Activated CD4-positive, alpha-beta memory T cell treated with anti-CD3 and anti-CD28 coated beads for 36 hours (primary cell): ENCODE data around the gene HRH1. TPM values are rescaled to one million over a fixed set of nuclear protein-coding genes. Genes with fewer than 3 reads are reported as not detected.

Source experiments
- CTCF ChIA-PET: fragments of 350-600 bp; sonication (Branson Sonifier 250); formaldehyde crosslinking; loops from one replicate; lab custom pipeline; 2021; ENCODE audit warnings: antibody characterized with exemption, inconsistent platforms; lab: Charles Lee
- POLR2A ChIA-PET: fragments of 350-600 bp; sonication (Branson Sonifier 250); formaldehyde crosslinking; loops from one replicate; lab custom pipeline; 2021; ENCODE audit warnings: antibody characterized with exemption; lab: Charles Lee
- DNase-seq: peaks from one replicate; pipeline ENCODE4 v3.0.0-alpha.2; 2020
- H3K27ac Mint-ChIP-seq: one replicate; pipeline ENCODE4 v1.8.0; 2021; ENCODE audit warnings: mixed read lengths
- H3K27me3 Mint-ChIP-seq: one replicate; pipeline ENCODE4 v1.8.0; 2021; ENCODE audit warnings: mixed read lengths
- H3K36me3 Mint-ChIP-seq: one replicate; pipeline ENCODE4 v1.8.0; 2021; ENCODE audit warnings: mixed read lengths
- H3K4me1 Mint-ChIP-seq: one replicate; pipeline ENCODE4 v1.8.0; 2021; ENCODE audit warnings: low read depth, mixed read lengths
- H3K4me3 Mint-ChIP-seq: one replicate; pipeline ENCODE4 v1.8.0; 2021; ENCODE audit warnings: mild to moderate bottlenecking, mixed read lengths
- H3K9me3 Mint-ChIP-seq: one replicate; pipeline ENCODE4 v1.8.0; 2021; ENCODE audit warnings: mixed read lengths
- intact Hi-C: fragments of 100-400 bp; cut with micrococcal nuclease; formaldehyde crosslinking; loops from one replicate; pipeline ENCODE4 v1.15.1; 2023
- total RNA-seq, 2 experiments: library from RNA; stranded (reverse); gene quantifications; one replicate each; pipeline ENCODE4 v1.2.3, GENCODE V29; 2021

HRH1 gene
- total RNA-seq, 2 experiments from 2014 or later: 2.3 to 2.9 TPM

DNA sequence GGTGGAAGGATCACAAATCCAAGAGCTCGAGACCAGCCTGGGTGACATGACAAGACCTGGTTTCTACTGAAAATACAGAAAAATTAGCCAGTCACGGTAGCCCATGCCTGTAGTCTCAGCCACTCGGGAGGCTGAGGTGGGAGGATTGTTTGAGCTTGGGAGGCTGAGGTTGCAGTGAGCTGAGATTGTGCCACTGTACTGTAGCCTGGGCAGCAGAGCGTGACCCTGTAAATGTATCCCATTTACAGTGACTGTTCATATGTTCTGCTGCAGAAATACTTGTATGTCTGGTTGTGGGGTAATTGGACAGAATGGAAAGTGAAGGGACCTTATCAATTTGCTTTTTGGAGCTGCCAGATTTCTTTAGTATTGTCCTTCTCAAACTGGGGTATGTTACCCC lies 142.8 kb downstream of the HRH1 start:
- H3K9me3 Mint-ChIP-seq: no peaks in the 10 kb centered on the region
- peaks cover 29% of the 10 kb centered on the region for H3K36me3 Mint-ChIP-seq
- no peak for DNase-seq
- POLR2A ChIA-PET: interaction anchor here (1.1 kb wide), 1 partner anchor 25 kb away, joined by 4 read pairs; the partner anchor contains the start of gene ATG7
- CTCF ChIA-PET: no interaction called here
- H3K27me3 Mint-ChIP-seq: no peaks in the 10 kb centered on the region
- intact Hi-C loops: no loop called here
- H3K4me3 Mint-ChIP-seq: no peak overlapping the region
- H3K4me1 Mint-ChIP-seq: peaks cover 6% of the 10 kb centered on the region
- no peak overlapping the region for H3K27ac Mint-ChIP-seq

DNA sequence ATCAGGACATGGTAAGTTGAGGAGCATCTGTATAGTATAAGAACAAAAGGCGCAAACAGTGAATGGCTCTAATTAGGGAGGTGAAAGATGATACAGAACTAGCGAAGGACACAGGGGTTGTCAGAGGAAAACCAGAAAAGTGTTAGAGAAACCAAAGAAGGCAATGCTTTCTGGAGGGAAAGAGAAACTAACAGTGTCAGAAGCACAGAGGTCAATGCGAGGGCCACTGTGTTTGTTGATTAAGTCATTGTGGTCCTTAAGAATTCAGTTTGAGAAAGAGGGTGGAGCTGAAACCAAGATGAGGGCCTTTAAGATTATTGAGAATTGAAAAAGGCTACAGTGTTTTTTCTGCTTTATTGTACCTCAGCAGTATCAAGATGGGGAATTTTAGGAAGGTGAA lies 146.7 kb downstream of the HRH1 start:
- ChIA-PET CTCF (no interaction called here), POLR2A (no interaction called here)
- H3K36me3 Mint-ChIP-seq: peaks cover 38% of the 10 kb centered on the region
- H3K4me3 Mint-ChIP-seq: no peak overlapping the region
- H3K27me3 Mint-ChIP-seq: no peaks in the 10 kb centered on the region
- H3K27ac Mint-ChIP-seq: no peak overlapping the region
- peak; percentile 13 for DNase-seq
- H3K9me3 Mint-ChIP-seq: no peaks in the 10 kb centered on the region
- H3K4me1 Mint-ChIP-seq: peaks cover 13% of the 10 kb centered on the region
- intact Hi-C loops: no loop called here

DNA sequence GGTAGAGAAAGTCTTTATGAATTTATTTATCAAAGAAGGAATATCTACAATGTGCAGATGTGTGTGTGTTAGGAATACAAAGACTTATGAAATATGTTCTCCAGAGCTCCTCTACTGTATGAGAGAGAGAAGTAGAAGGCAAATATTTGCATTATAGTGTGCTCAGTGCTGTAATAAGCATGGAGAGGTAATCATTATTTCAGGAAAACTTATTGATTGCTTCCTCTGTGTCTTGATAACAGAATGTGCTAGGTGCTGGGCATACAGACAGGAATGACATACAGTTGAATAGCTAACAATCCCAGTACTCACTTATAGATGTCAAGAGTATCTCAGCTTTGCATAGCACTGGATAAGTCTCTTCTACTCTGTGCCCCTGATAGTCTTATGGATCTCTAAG lies 148.2 kb downstream of the HRH1 start:
- intact Hi-C loops: no loop called here
- H3K9me3 Mint-ChIP-seq: no peaks in the 10 kb centered on the region
- CTCF ChIA-PET: no interaction called here

DNA sequence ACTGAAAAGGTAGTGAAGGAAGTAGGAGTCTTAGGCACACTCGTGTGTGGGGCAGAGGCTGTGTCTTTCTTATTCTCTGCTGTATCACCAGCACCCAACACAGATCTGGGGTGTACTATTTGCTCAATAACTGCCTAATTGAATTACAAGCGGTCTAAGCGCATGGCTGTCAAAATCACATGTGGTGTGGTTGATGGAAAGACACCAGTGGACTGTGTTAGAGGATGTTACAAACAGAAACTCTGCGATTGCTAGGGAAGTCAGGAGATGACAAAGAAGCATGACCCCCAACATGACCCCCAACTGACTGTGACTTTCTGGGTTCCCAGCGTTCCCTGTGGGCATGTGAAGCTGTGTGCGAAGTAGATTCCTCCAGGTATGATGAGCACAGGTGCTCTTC lies 149.9 kb downstream of the HRH1 start:
- DNase-seq: no peak
- CTCF ChIA-PET: no interaction called here
- peaks cover 46% of the 10 kb centered on the region for H3K36me3 Mint-ChIP-seq
- H3K27ac Mint-ChIP-seq: no peak overlapping the region
- peaks cover 29% of the 10 kb centered on the region for H3K4me1 Mint-ChIP-seq
- H3K9me3 Mint-ChIP-seq: no peaks in the 10 kb centered on the region
- intact Hi-C loops: no loop called here
- no peaks in the 10 kb centered on the region for H3K27me3 Mint-ChIP-seq
- POLR2A ChIA-PET: no interaction called here
- H3K4me3 Mint-ChIP-seq: no peak overlapping the region

More for the DNA sequence above, 148.2 kb downstream of the HRH1 start:
- peaks cover 40% of the 10 kb centered on the region for H3K36me3 Mint-ChIP-seq
- H3K27ac Mint-ChIP-seq: no peak overlapping the region
- peaks cover 26% of the 10 kb centered on the region for H3K4me1 Mint-ChIP-seq
- no peak overlapping the region for H3K4me3 Mint-ChIP-seq
- H3K27me3 Mint-ChIP-seq: no peaks in the 10 kb centered on the region
- DNase-seq: no peak
- POLR2A ChIA-PET: no interaction called here

DNA sequence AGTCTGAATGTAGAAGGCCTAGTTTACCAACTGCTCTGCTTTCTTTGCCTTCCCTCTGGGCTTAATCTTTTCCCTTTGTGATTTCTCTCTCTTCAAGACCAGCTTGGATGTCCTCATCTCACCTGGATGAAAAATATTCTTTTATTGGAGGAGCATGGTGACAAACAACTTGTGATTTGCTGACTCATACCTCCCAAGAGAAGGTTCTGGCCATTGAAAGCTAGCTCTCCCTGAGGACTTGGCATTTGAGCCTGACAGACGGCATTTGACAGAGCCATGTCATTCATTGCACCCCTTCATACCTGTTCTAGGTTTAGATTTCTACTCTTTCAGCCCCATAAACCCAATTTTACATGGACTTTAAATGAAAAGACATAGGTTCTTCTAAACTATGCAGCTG lies 151.2 kb downstream of the HRH1 start:
- ChIA-PET POLR2A (no interaction called here), CTCF (interaction anchor here (1.1 kb wide), 1 partner anchor 13 kb away, joined by 4 read pairs; no protein-coding TSS in a partner anchor)
- Mint-ChIP-seq H3K4me1 (peaks cover 29% of the 10 kb centered on the region), H3K36me3 (peaks cover 46% of the 10 kb centered on the region), H3K27me3 (no peaks in the 10 kb centered on the region), H3K9me3 (no peaks in the 10 kb centered on the region), H3K27ac (no peak overlapping the region), H3K4me3 (no peak overlapping the region)
- DNase-seq: no peak
- intact Hi-C loops: no loop called here

DNA sequence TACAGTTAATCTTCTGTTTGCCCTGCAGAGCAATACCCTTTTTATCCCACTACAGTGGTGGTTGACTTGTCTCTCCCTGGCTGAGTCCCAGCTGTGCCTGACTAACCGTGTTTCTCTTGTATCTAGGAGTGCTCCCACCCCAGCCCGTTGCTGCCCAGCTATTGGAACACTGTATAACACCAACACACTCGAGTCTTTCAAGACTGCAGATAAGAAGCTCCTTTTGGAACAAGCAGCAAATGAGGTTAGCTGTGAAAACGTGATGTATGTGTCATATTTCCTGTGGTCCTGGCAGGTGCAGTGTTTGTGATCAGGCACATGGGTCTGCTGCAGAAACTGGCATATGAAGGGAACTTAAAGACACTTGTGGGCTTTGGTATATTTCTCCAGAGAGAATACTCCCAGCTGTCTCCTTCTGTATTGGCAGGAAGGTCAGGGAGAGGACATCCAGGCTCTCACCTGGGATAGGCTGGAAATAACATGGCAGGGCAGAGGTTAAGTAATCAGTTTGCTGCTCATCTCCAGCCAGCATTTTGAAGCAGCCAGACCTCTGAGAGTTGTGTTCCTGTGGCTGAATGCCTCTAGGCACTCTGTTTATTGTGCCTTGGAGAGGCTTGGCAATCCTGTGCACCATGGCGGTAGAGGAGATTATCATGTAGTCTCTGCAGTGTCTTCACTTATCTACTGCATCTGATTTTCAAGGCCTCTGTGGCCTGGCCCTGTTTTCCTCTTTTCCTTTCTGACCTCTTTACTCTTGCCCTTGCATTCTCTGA lies 152.7 kb downstream of the HRH1 start:
- H3K4me1 Mint-ChIP-seq: peaks cover 23% of the 10 kb centered on the region
- no peaks in the 10 kb centered on the region for H3K27me3 Mint-ChIP-seq
- ChIA-PET POLR2A (no interaction called here), CTCF (interaction anchor here (0.8 to 1.4 kb wide), 6 partner anchors 28 to 463 kb away, joined by 3 to 13 read pairs (median 4); partner anchors contain the start of gene ATG7)
- intact Hi-C loops: loop anchor here (2.0 kb wide), 2 partner anchors 16 to 68 kb away; no protein-coding TSS in a partner anchor
- peak; percentile 48 for DNase-seq
- H3K27ac Mint-ChIP-seq: no peak overlapping the region
- H3K4me3 Mint-ChIP-seq: no peak overlapping the region
- peaks cover 45% of the 10 kb centered on the region for H3K36me3 Mint-ChIP-seq
- no peaks in the 10 kb centered on the region for H3K9me3 Mint-ChIP-seq

DNA sequence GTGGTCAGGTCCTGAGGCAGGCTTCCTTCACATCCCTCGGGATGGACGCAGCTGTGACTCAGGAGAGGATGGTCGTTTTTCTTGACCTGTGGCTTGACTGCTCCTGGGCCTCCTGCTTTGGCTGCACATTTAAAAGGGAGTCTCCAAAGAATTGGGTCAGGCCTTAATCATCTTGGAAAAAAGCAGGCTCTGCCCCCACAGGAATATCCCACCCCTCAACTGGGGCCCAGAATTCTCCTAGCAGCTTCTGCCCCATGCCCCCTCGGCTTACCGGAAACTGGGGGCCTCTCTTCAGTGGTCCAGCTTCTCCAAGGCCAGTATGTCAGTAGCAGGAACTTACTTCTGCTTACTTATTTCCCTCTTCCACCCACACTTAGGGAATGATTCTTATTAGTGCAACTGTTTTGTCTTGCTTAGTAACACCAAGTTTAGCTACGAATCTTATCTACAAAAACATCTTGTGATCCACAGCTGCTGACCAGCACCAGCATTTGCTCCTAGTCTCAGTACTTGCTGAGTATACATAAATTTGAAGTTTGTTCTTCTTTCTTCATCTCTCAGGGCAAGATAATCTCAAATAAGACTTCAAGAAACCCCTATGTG lies 153.6 kb downstream of the HRH1 start:
- CTCF ChIA-PET: interaction anchor here (1.2 kb wide), 1 partner anchor 27 kb away, joined by 4 read pairs; no protein-coding TSS in a partner anchor
- POLR2A ChIA-PET: no interaction called here
- no peak overlapping the region for H3K4me3 Mint-ChIP-seq
- peaks cover 23% of the 10 kb centered on the region for H3K4me1 Mint-ChIP-seq
- H3K27ac Mint-ChIP-seq: no peak overlapping the region
- no peaks in the 10 kb centered on the region for H3K27me3 Mint-ChIP-seq
- no peak for DNase-seq
- H3K9me3 Mint-ChIP-seq: no peaks in the 10 kb centered on the region
- intact Hi-C loops: loop anchor here (2.0 kb wide), 2 partner anchors 17 to 69 kb away; no protein-coding TSS in a partner anchor
- peaks cover 42% of the 10 kb centered on the region for H3K36me3 Mint-ChIP-seq

DNA sequence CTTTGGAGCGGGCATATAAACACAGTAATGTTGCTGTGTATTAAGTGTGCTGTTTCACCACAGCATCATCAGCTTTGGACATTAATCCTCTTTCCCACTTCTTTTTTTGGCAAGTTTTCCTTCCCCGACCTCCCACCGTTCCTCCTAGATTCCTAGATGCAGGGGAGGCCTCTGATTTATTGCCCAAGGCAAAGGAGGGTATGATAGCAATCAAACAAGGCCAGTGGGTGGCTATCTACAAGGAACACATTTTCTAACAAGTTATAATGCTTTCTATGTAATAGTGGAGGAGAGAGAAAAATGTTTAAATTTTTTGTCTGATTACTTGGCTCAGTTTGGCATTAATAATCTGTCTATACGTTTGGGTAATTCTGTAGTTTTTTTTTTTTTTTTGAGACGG lies 156.0 kb downstream of the HRH1 start:
- no peaks in the 10 kb centered on the region for H3K9me3 Mint-ChIP-seq
- ChIA-PET CTCF (no interaction called here), POLR2A (no interaction called here)
- no peak overlapping the region for H3K27ac Mint-ChIP-seq
- H3K4me3 Mint-ChIP-seq: no peak overlapping the region
- no peak for DNase-seq
- no peaks in the 10 kb centered on the region for H3K27me3 Mint-ChIP-seq
- H3K4me1 Mint-ChIP-seq: peaks cover 21% of the 10 kb centered on the region
- intact Hi-C loops: no loop called here
- H3K36me3 Mint-ChIP-seq: peaks cover 51% of the 10 kb centered on the region

DNA sequence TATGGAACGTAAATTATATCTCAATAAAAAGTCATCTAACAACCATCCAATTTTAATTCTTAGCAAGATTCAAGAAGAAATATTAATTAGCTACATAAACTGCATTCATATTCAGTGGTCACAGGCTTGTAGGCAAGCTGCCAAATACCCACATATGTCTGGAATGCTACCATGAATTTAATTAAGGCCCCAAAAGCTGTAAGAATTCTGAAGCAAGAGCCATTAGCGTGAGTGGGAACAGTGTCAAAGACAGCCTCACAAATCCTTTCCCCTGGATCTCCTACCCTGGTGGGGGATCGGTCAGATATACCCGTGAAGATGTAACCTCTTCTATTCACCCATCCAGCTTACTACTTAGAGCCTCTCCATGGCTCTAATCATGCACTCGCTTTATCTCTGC lies 157.9 kb downstream of the HRH1 start:
- ChIA-PET CTCF (interaction anchor here (1.7 kb wide), 1 partner anchor 23 kb away, joined by 7 read pairs; no protein-coding TSS in a partner anchor), POLR2A (no interaction called here)
- intact Hi-C loops: no loop called here
- Mint-ChIP-seq H3K4me1 (peaks cover 4% of the 10 kb centered on the region), H3K27me3 (no peaks in the 10 kb centered on the region), H3K36me3 (peaks cover 61% of the 10 kb centered on the region), H3K9me3 (no peaks in the 10 kb centered on the region), H3K4me3 (no peak overlapping the region), H3K27ac (no peak overlapping the region)
- no peak for DNase-seq

Other genes starting within 250 kb of the HRH1 start
- gene SLC6A1, start 161.7 kb upstream of the HRH1 start, total RNA-seq: not detected
- gene ATG7, start 117.9 kb downstream of the HRH1 start, total RNA-seq: 10 to 100 TPM; 30.5 to 33.6 TPM